H1 (cell line): ENCODE results near the gene WDR43. TPM values are rescaled to one million over a fixed set of nuclear protein-coding genes. Genes with fewer than 3 reads are reported as not detected.

Source experiments
- CTCF ChIA-PET: fragments of 300-600 bp; sonication (Branson Sonifier 250); formaldehyde crosslinking; loops from one replicate; lab custom pipeline; 2021; ENCODE audit not compliant: partially characterized antibody; lab: Charles Lee
- POLR2A ChIA-PET: fragments of 300-600 bp; sonication (Branson Sonifier 250); formaldehyde crosslinking; loops from one replicate; lab custom pipeline; 2021; ENCODE audit warnings: inconsistent platforms; ENCODE audit not compliant: partially characterized antibody; lab: Charles Lee
- DNase-seq, 2 experiments: peaks; one replicate each; pipeline versions ENCODE4 v3.0.0 to v3.0.0-alpha.2; 2010 to 2022; ENCODE audit warnings: low spot score in 2 of 2, low read depth in 1 of 2, mixed read lengths in 1 of 2
- FAIRE-seq: peaks from 2 replicates; lab custom pipeline; 2011; peaks lifted over from hg19 to GRCh38; lab: Jason Lieb, UNC
- H2AFZ ChIP-seq: 2 replicates; pipeline ENCODE4 v1.8.1; 2012; ENCODE audit warnings: low read length, inconsistent platforms
- H2AK5ac ChIP-seq: 2 replicates; pipeline ENCODE4 v1.6.1; 2013; ENCODE audit warnings: low read depth, low read length
- H2BK120ac ChIP-seq: replicated peaks from 2 replicates; pipeline ENCODE3; 2013; ENCODE audit warnings: low read depth, low read length, inconsistent platforms
- H2BK12ac ChIP-seq: 2 replicates; pipeline ENCODE4 v1.6.1; 2013; ENCODE audit warnings: low read depth, low read length
- H2BK15ac ChIP-seq: 2 replicates; pipeline ENCODE4 v1.6.1; 2013; ENCODE audit warnings: low read length
- H2BK20ac ChIP-seq: 2 replicates; pipeline ENCODE4 v1.6.1; 2013; ENCODE audit warnings: low read length
- H2BK5ac ChIP-seq: 2 replicates; pipeline ENCODE4 v1.6.1; 2013; ENCODE audit warnings: low read depth, low read length
- H3K14ac ChIP-seq: 2 replicates; pipeline ENCODE4 v1.6.1; 2013; ENCODE audit warnings: inconsistent platforms; ENCODE audit not compliant: insufficient read length
- H3K18ac ChIP-seq: 2 replicates; pipeline ENCODE4 v1.6.1; 2013; ENCODE audit warnings: low read length; ENCODE audit errors: extremely low read depth
- H3K23ac ChIP-seq: 2 replicates; pipeline ENCODE4 v1.6.1; 2013; ENCODE audit warnings: inconsistent platforms; ENCODE audit not compliant: insufficient read length
- H3K23me2 ChIP-seq: 2 replicates; pipeline ENCODE4 v1.6.1; 2013; ENCODE audit warnings: low read depth, low read length
- H3K27ac ChIP-seq: 2 replicates; pipeline ENCODE4 v1.6.1; 2011; ENCODE audit warnings: low read depth, low read length, inconsistent platforms
- H3K27me3 ChIP-seq, 4 experiments: replicated peaks in 1 of 4; 1 replicate in 1 of 4; 2 replicates in 3 of 4; pipeline versions ENCODE4 v1.6.1 to v1.8.1; 2011 to 2013; ENCODE audit warnings: low read length in 3 of 4, mild to moderate bottlenecking in 3 of 4, inconsistent platforms in 2 of 4, mixed read lengths in 2 of 4, moderate library complexity in 1 of 4; ENCODE audit not compliant: control insufficient read depth in 3 of 4, insufficient read depth in 3 of 4; ENCODE audit errors: extremely low read depth in 1 of 4
- H3K36me3 ChIP-seq, 4 experiments: 2 replicates each; pipeline versions ENCODE4 v1.6.1 to v1.8.1; 2011 to 2013; ENCODE audit warnings: mild to moderate bottlenecking in 4 of 4, low read length in 3 of 4, moderate library complexity in 2 of 4, control low read depth in 1 of 4, inconsistent platforms in 1 of 4; ENCODE audit not compliant: insufficient read depth in 4 of 4, control insufficient read depth in 2 of 4
- H3K4ac ChIP-seq: replicated peaks from 2 replicates; pipeline ENCODE3; 2013; ENCODE audit warnings: low read length, low read depth, mixed read lengths, inconsistent platforms; ENCODE audit not compliant: insufficient read length
- H3K4me1 ChIP-seq, 4 experiments: replicated peaks in 1 of 4; 1 replicate in 1 of 4; 2 replicates in 3 of 4; pipeline versions ENCODE4 v1.6.1 to v1.8.1; 2011 to 2013; ENCODE audit warnings: low read length in 3 of 4, inconsistent platforms in 2 of 4, mixed read lengths in 1 of 4; ENCODE audit not compliant: insufficient read depth in 4 of 4, control insufficient read depth in 3 of 4
- H3K4me2 ChIP-seq, 2 experiments: 2 replicates each; pipeline versions ENCODE4 v1.6.1 to v1.8.1; 2011 to 2013; ENCODE audit warnings: low read depth in 2 of 2, low read length in 2 of 2, control low read depth in 1 of 2, inconsistent platforms in 1 of 2, mild to moderate bottlenecking in 1 of 2; ENCODE audit not compliant: insufficient read depth in 1 of 2
- H3K4me3 ChIP-seq, 4 experiments: fragments of 200-600, 300-600 bp in 1 of 4; sonication (generic), shearing (Covaris generic), sonication (Bioruptor Twin) in 1 of 4; 2 replicates each; pipeline versions ENCODE4 v1.5.1 to v1.8.1; 2011 to 2016; ENCODE audit warnings: low read length in 4 of 4, low read depth in 3 of 4, control low read depth in 2 of 4, inconsistent platforms in 2 of 4, mild to moderate bottlenecking in 2 of 4, mixed read lengths in 1 of 4, moderate library complexity in 1 of 4; ENCODE audit not compliant: insufficient read depth in 2 of 4; ENCODE audit errors: extremely low read depth in 1 of 4
- H3K56ac ChIP-seq: replicated peaks from 2 replicates; pipeline ENCODE3; 2013; ENCODE audit warnings: low read depth, mild to moderate bottlenecking, mixed read lengths, low read length, inconsistent platforms; ENCODE audit not compliant: insufficient read length
- H3K79me1 ChIP-seq: 2 replicates; pipeline ENCODE4 v1.6.1; 2013; ENCODE audit warnings: low read depth, low read length, control low read depth
- H3K79me2 ChIP-seq, 2 experiments: 2 replicates each; pipeline versions ENCODE4 v1.6.1 to v1.8.1; 2012 to 2013; ENCODE audit warnings: low read length in 2 of 2, mild to moderate bottlenecking in 2 of 2, inconsistent platforms in 1 of 2; ENCODE audit not compliant: insufficient read depth in 2 of 2, control insufficient read depth in 1 of 2
- H3K9ac ChIP-seq, 4 experiments: replicated peaks in 1 of 4; 1 replicate in 1 of 4; 2 replicates in 3 of 4; pipeline versions ENCODE4 v1.6.1 to v1.8.1; 2011 to 2013; ENCODE audit warnings: low read depth in 3 of 4, low read length in 3 of 4, control low read depth in 2 of 4, mild to moderate bottlenecking in 2 of 4, moderate library complexity in 2 of 4, inconsistent platforms in 1 of 4; ENCODE audit errors: extremely low read depth in 1 of 4
- H3K9me3 ChIP-seq, 2 experiments: 2 replicates each; pipeline versions ENCODE4 v1.6.1 to v1.8.1; 2012 to 2013; ENCODE audit warnings: mild to moderate bottlenecking in 2 of 2, moderate library complexity in 2 of 2, control low read depth in 1 of 2, inconsistent platforms in 1 of 2, low read depth in 1 of 2, low read length in 1 of 2, mixed read lengths in 1 of 2; ENCODE audit not compliant: insufficient read depth in 2 of 2
- H4K20me1 ChIP-seq, 2 experiments: replicated peaks in 1 of 2; 2 replicates each; pipeline versions ENCODE3 to v1.8.1; 2011 to 2013; ENCODE audit warnings: inconsistent platforms in 2 of 2, low read length in 2 of 2, mild to moderate bottlenecking in 1 of 2; ENCODE audit not compliant: insufficient read depth in 2 of 2, control insufficient read depth in 1 of 2
- H4K5ac ChIP-seq: 2 replicates; pipeline ENCODE4 v1.6.1; 2013; ENCODE audit warnings: low read length, low read depth, mixed read lengths, inconsistent platforms; ENCODE audit not compliant: insufficient read length
- H4K8ac ChIP-seq: 2 replicates; pipeline ENCODE4 v1.8.0; 2013; ENCODE audit warnings: mild to moderate bottlenecking, moderate library complexity, low read length, inconsistent platforms; ENCODE audit not compliant: insufficient read depth; ENCODE audit errors: extremely low read depth
- H4K91ac ChIP-seq: replicated peaks from 2 replicates; pipeline ENCODE3; 2013; ENCODE audit warnings: low read length, mixed read lengths, inconsistent platforms; ENCODE audit not compliant: insufficient read length
- CBX5 ChIP-seq: fragments of 300-800, 300-1000 bp; sonication (generic); IDR thresholded peaks from 2 replicates; pipeline ENCODE4 v1.7.1; 2016; ENCODE audit warnings: antibody characterized with exemption, low read length, low read depth
- CTCF ChIP-seq, 3 experiments: IDR thresholded peaks; 1 replicate in 2 of 3; 2 replicates in 1 of 3; pipeline versions ENCODE4 v1.5.1 to v1.6.1; 2011; ENCODE audit warnings: low read length in 3 of 3, mild to moderate bottlenecking in 3 of 3, inconsistent platforms in 2 of 3, low read depth in 1 of 3, moderate library complexity in 1 of 3; ENCODE audit not compliant: insufficient read depth in 1 of 3; ENCODE audit errors: control extremely low read depth in 1 of 3
- JUND ChIP-seq: IDR thresholded peaks from 2 replicates; pipeline ENCODE4 v1.6.1; 2011; ENCODE audit warnings: mild to moderate bottlenecking, improper control_type of control experiment, low read length
- RNF2 ChIP-seq: fragments of 200-900, 300-1000 bp; sonication (generic); IDR thresholded peaks from 2 replicates; pipeline ENCODE4 v1.7.1; 2016; ENCODE audit warnings: borderline replicate concordance, low read depth, mild to moderate bottlenecking, antibody characterized with exemption, low read length; ENCODE audit not compliant: poor library complexity, severe bottlenecking; ENCODE audit errors: missing control alignments
- SIX5 ChIP-seq: IDR thresholded peaks from 2 replicates; pipeline ENCODE4 v1.6.1; 2011; ENCODE audit warnings: mild to moderate bottlenecking, low read depth, low read length
- YY1 ChIP-seq: IDR thresholded peaks from 2 replicates; pipeline ENCODE4 v1.6.1; 2011; ENCODE audit warnings: low read depth, mild to moderate bottlenecking, low read length
- ZNF274 ChIP-seq: IDR thresholded peaks from 2 replicates; pipeline ENCODE4 v1.7.0; 2012; ENCODE audit warnings: low read length, borderline replicate concordance; ENCODE audit errors: extremely low read depth
- WGBS, 2 experiments: shearing (Covaris generic) in 1 of 2; methylation state at CpG; one replicate each; pipeline versions ENCODE4 v1.1.6 to v1.1.7; 2013 to 2015; ENCODE audit warnings: low lambda C conversion rate in 2 of 2, mixed read lengths in 2 of 2, inconsistent platforms in 1 of 2, low coverage in 1 of 2, missing lambda C conversion rate in 1 of 2; ENCODE audit not compliant: insufficient replicate concordance in 2 of 2, insufficient coverage in 1 of 2, insufficient read length in 1 of 2; ENCODE audit errors: extremely low coverage in 1 of 2, missing lambda C conversion rate in 1 of 2; 5-methylcytosine and 5-hydroxymethylcytosine counted together
- polyA plus RNA-seq, 7 experiments: library from polyadenylated mRNA; depleted of rRNA in 3 of 7; stranded (reverse) in 5 of 7; unstranded in 2 of 7; fragments of >200 nt in 5 of 7; fragments of 200-250 nt in 2 of 7; gene quantifications; 1 replicate in 5 of 7; 2 replicates in 1 of 7; 4 replicates in 1 of 7; pipeline versions ENCODE4 v1.2.1 to v1.2.3, GENCODE V29; 2011 to 2013; ENCODE audit warnings: missing spikeins in 2 of 7, mixed read lengths in 2 of 7
- total RNA-seq: library from RNA; stranded (reverse); fragmentation: NEBNext Ultra II Directional; extraction: Animal tissue kit (Norgen Biotek cat#: 25700); gene quantifications from 2 replicates; pipeline ENCODE4 v1.2.1, GENCODE V29; 2021

WDR43 gene
- total and polyA plus RNA-seq, 2 of the 8 experiments (the other 6 are each of a cell fraction or from before 2014, with no cell fraction given) = 57.8 to 142 TPM

DNA sequence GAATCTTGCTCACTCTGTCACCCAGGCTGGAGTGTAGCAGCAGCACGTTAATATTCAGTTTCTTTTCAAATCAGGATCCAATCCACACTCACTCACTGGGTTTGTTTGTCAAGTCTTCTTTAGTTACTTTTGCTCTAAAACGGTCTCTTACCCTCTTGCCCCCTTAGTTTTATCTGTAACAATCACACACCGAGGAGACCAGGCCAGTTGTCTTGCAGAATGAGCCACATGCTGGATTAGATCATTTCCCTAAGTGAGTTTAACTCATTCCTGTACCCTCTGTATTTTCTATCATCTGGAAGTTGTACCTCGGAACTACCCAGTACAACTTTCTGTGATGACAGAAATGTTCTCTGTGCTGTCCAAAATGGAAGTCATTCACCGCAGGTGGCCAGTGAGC, 65.9 kb downstream of the WDR43 start:
- H3K23ac ChIP-seq = no peak overlapping the region
- no peak overlapping the region for H2BK15ac ChIP-seq
- no peak overlapping the region for H2AFZ ChIP-seq
- H3K4me2 ChIP-seq = no peak overlapping the region
- DNase-seq = no peak
- H3K4me1 ChIP-seq = peaks cover 0 to 4% (median 2%) of the 10 kb centered on the region in 4 experiments; a peak in 2 of 7 replicates
- no peaks in the 10 kb centered on the region for H4K20me1 ChIP-seq
- no peak overlapping the region for H2BK12ac ChIP-seq
- H3K23me2 ChIP-seq = no peaks in the 10 kb centered on the region
- WGBS, 2 experiments = 84% methylated on average over 5 of the region's 5 CpGs; no CpG with 5 or more reads in 1 of the 2 experiments
- no peak overlapping the region for H4K8ac ChIP-seq
- no peaks in the 10 kb centered on the region for H3K79me1 ChIP-seq
- H3K14ac ChIP-seq = no peak overlapping the region
- no peak overlapping the region for H3K4me3 ChIP-seq
- H2AK5ac ChIP-seq = no peak overlapping the region
- no peaks in the 10 kb centered on the region for H3K27me3 ChIP-seq
- H3K27ac ChIP-seq = no peak overlapping the region
- H4K91ac ChIP-seq = no peak overlapping the region
- H3K18ac ChIP-seq = no peak overlapping the region
- no peak overlapping the region for H3K4ac ChIP-seq
- no peak overlapping the region for H3K56ac ChIP-seq
- FAIRE-seq = no peak
- no peaks in the 10 kb centered on the region for H3K9me3 ChIP-seq
- no peak overlapping the region for H2BK20ac ChIP-seq
- no peak overlapping the region for H2BK5ac ChIP-seq
- H3K79me2 ChIP-seq = no peaks in the 10 kb centered on the region
- ChIA-PET CTCF (interaction anchor here (1.0 to 1.5 kb wide), 3 partner anchors 21 to 279 kb away, joined by 3 to 4 read pairs (median 3); partner anchors contain the start of gene TOGARAM2), POLR2A (no interaction called here)
- H4K5ac ChIP-seq = no peak overlapping the region
- no peaks in the 10 kb centered on the region for H3K36me3 ChIP-seq
- no peak overlapping the region for H3K9ac ChIP-seq
- no peak overlapping the region for H2BK120ac ChIP-seq
- no peak for TF ChIP-seq YY1
- no peak for TF ChIP-seq RNF2
- no peak for TF ChIP-seq JUND
- no peak for TF ChIP-seq CTCF (IDR thresholded peaks at IDR 0.05; ENCODE audit: control extremely low read depth in 1 of 3, insufficient read depth in 1 of 3, low read depth in 1 of 3, low read length in 3 of 3)
- no peak for TF ChIP-seq SIX5
- no peak for TF ChIP-seq CBX5
- no peak for TF ChIP-seq ZNF274
